ENCODE data around the gene PLS1.

PLS1 gene

DNA sequence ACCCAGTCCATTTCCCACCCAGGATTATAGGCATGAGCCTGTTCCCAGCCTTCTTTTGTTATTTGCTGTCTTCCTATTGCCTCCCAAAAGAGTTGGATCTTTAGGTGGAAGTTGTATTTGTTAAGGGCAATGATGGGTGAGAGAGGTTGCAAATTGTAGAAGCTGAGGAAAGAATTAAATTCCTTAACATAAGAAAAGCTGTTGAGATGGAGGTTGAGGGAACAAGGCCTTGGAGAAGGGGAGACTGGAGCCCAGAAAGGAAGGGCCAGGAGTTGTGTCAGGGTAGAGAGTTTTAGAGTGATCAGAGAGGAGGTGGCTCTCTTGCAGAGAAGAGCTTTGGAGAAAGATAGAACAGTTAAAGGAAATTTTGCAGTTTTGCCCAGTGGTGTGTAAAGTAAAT is 46.8 kb downstream of the PLS1 start:
- no peak for ATAC-seq

GRCh38 chr3:142644502-142644901 is 48.3 kb downstream of the PLS1 start:
- ATAC-seq: no peak
- TF ChIP-seq CSDC2 (CRISPR knock-in tag; IDR thresholded peaks at IDR 0.05) (no peak), ZNF70 (CRISPR knock-in tag; IDR thresholded peaks at IDR 0.05) (no peak), ISL1 (CRISPR knock-in tag; IDR thresholded peaks at IDR 0.05) (no peak), OSR1 (CRISPR knock-in tag; IDR thresholded peaks at IDR 0.05) (no peak), ZFP3 (CRISPR knock-in tag; IDR thresholded peaks at IDR 0.05) (no peak), PATZ1 (CRISPR knock-in tag; IDR thresholded peaks at IDR 0.05; ENCODE audit: borderline replicate concordance) (no peak), TOX (CRISPR knock-in tag; IDR thresholded peaks at IDR 0.05; ENCODE audit: borderline replicate concordance) (no peak), CSRNP3 (CRISPR knock-in tag; IDR thresholded peaks at IDR 0.05) (no peak), ZNF565 (CRISPR knock-in tag; conservative IDR thresholded peaks at IDR 0.05; ENCODE audit: low read depth) (no peak), ZNF8 (CRISPR knock-in tag; IDR thresholded peaks at IDR 0.05) (no peak), ZFP30 (CRISPR knock-in tag; IDR thresholded peaks at IDR 0.05) (no peak), BACH2 (CRISPR knock-in tag; IDR thresholded peaks at IDR 0.05; ENCODE audit: borderline replicate concordance) (no peak), TCF4 (CRISPR knock-in tag; IDR thresholded peaks at IDR 0.05; ENCODE audit: borderline replicate concordance) (no peak)
- TF ChIP-seq, protein P1, sequence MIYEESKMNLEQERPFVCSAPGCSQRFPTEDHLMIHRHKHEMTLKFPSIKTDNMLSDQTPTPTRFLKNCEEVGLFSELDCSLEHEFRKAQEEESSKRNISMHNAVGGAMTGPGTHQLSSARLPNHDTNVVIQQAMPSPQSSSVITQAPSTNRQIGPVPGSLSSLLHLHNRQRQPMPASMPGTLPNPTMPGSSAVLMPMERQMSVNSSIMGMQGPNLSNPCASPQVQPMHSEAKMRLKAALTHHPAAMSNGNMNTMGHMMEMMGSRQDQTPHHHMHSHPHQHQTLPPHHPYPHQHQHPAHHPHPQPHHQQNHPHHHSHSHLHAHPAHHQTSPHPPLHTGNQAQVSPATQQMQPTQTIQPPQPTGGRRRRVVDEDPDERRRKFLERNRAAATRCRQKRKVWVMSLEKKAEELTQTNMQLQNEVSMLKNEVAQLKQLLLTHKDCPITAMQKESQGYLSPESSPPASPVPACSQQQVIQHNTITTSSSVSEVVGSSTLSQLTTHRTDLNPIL (CRISPR knock-in tag; IDR thresholded peaks at IDR 0.05; ENCODE audit: low read depth): no peak
- TF ChIP-seq, protein P2, sequence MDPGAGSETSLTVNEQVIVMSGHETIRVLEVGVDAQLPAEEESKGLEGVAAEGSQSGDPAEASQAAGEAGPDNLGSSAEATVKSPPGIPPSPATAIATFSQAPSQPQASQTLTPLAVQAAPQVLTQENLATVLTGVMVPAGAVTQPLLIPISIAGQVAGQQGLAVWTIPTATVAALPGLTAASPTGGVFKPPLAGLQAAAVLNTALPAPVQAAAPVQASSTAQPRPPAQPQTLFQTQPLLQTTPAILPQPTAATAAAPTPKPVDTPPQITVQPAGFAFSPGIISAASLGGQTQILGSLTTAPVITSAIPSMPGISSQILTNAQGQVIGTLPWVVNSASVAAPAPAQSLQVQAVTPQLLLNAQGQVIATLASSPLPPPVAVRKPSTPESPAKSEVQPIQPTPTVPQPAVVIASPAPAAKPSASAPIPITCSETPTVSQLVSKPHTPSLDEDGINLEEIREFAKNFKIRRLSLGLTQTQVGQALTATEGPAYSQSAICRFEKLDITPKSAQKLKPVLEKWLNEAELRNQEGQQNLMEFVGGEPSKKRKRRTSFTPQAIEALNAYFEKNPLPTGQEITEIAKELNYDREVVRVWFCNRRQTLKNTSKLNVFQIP (CRISPR knock-in tag; IDR thresholded peaks at IDR 0.05; ENCODE audit: borderline replicate concordance, low read depth): no peak

More for the DNA sequence above, 46.8 kb downstream of the PLS1 start:
- TF ChIP-seq TSHZ2 (CRISPR knock-in tag; IDR thresholded peaks at IDR 0.05) (no peak), SNAI2 (CRISPR knock-in tag; IDR thresholded peaks at IDR 0.05) (no peak), ESRRG (CRISPR knock-in tag; IDR thresholded peaks at IDR 0.05) (no peak), BACH2 (CRISPR knock-in tag; IDR thresholded peaks at IDR 0.05; ENCODE audit: borderline replicate concordance) (no peak), ZNF70 (CRISPR knock-in tag; IDR thresholded peaks at IDR 0.05) (no peak), RARB (CRISPR knock-in tag; IDR thresholded peaks at IDR 0.05) (no peak), ZFP3 (CRISPR knock-in tag; IDR thresholded peaks at IDR 0.05) (no peak), OSR1 (CRISPR knock-in tag; IDR thresholded peaks at IDR 0.05) (no peak), CSRNP3 (CRISPR knock-in tag; IDR thresholded peaks at IDR 0.05) (no peak), ISL1 (CRISPR knock-in tag; IDR thresholded peaks at IDR 0.05) (no peak)
